Natural killer cell (primary cell): ENCODE results near the gene H1-8. TPM values are rescaled to one million over a fixed set of nuclear protein-coding genes. Genes with fewer than 3 reads are reported as not detected.
A peak's percentile ranks its signal among the peaks of the same experiment; 100 is the strongest.

Experiments used
- ATAC-seq, 3 donors: fragments of 150-1000 bp in 2 of 3; fragments of 200-7000 bp in 1 of 3; cut with Tn5 transposase; 1 replicate in 1 of 3; 2 replicates in 2 of 3; pipeline ENCODE4 v1.10.0; 2021; ENCODE audit warnings: mild to moderate bottlenecking in 2 of 3, moderate library complexity in 2 of 3
- DNase-seq, 2 donors: peaks; one replicate each; pipeline versions ENCODE4 v3.0.0 to v3.0.0-alpha.2; 2013 to 2021; ENCODE audit warnings: mixed read lengths in 1 of 2
- H3K27ac ChIP-seq: one replicate; pipeline ENCODE4 v1.5.1; 2013; ENCODE audit warnings: mild to moderate bottlenecking, low read length
- H3K27me3 ChIP-seq: one replicate; pipeline ENCODE4 v1.6.1; 2013; ENCODE audit warnings: low read length; ENCODE audit not compliant: control insufficient read depth, insufficient read depth
- H3K36me3 ChIP-seq: one replicate; pipeline ENCODE4 v1.6.1; 2013; ENCODE audit warnings: low read length; ENCODE audit not compliant: control insufficient read depth, insufficient read depth
- H3K4me1 ChIP-seq: one replicate; pipeline ENCODE4 v1.6.1; 2013; ENCODE audit warnings: low read length; ENCODE audit not compliant: control insufficient read depth, insufficient read depth
- H3K4me3 ChIP-seq: one replicate; pipeline ENCODE4 v1.5.1; 2013; ENCODE audit warnings: low read length
- H3K9me3 ChIP-seq: one replicate; pipeline ENCODE4 v1.6.1; 2013; ENCODE audit warnings: low read length; ENCODE audit not compliant: control insufficient read depth, insufficient read depth
- H3K27ac Mint-ChIP-seq, 2 donors: one replicate each; pipeline ENCODE4 v1.8.0; 2022; ENCODE audit warnings: mild to moderate bottlenecking in 2 of 2, mixed read lengths in 2 of 2, moderate library complexity in 1 of 2
- H3K27me3 Mint-ChIP-seq, 2 donors: one replicate each; pipeline ENCODE4 v1.8.0; 2022; ENCODE audit warnings: low read depth in 2 of 2, mixed read lengths in 2 of 2
- H3K36me3 Mint-ChIP-seq: one replicate; pipeline ENCODE4 v1.8.0; 2022; ENCODE audit warnings: mixed read lengths
- H3K4me1 Mint-ChIP-seq, 2 donors: one replicate each; pipeline ENCODE4 v1.8.0; 2022; ENCODE audit warnings: mixed read lengths in 2 of 2
- H3K4me3 Mint-ChIP-seq: one replicate; pipeline ENCODE4 v1.8.0; 2022; ENCODE audit warnings: mild to moderate bottlenecking, moderate library complexity, mixed read lengths
- H3K9me3 Mint-ChIP-seq, 2 donors: one replicate each; pipeline ENCODE4 v1.8.0; 2022; ENCODE audit warnings: mixed read lengths in 2 of 2
- CTCF ChIP-seq: fragments of 200-600 bp; IDR thresholded peaks from one replicate; pipeline ENCODE4 v1.8.0; 2022; ENCODE audit warnings: antibody characterized with exemption
- WGBS: methylation state at CpG from one replicate; pipeline ENCODE4 v1.1.7; 2013; ENCODE audit warnings: missing lambda C conversion rate; ENCODE audit not compliant: insufficient coverage; 5-methylcytosine and 5-hydroxymethylcytosine counted together
- intact Hi-C: fragments of 100-400 bp; cut with micrococcal nuclease; formaldehyde crosslinking; loops from one replicate; pipeline ENCODE4 v1.14.2; 2022
- total RNA-seq, 4 donors: library from RNA; stranded (reverse); fragments of 120-200 nt in 1 of 4; gene quantifications; one replicate each; pipeline versions ENCODE4 v1.2.3 to v1.2.4, GENCODE V29; 2013 to 2022

Gene H1-8
- total RNA-seq, 3 donors from 2014 or later (not counting 1 experiment from before 2014, with no cell fraction given), result not detected

GRCh38 chr3:129592381-129593131 is 49.6 kb downstream of the H1-8 start:
- peak overlapping the region; percentile 89 for H3K4me3 Mint-ChIP-seq
- WGBS, result 38% methylated on average over 19 of the region's 26 CpGs
- DNase-seq, result no peak
- Histone ChIP-seq H3K27ac (peak overlapping the region; percentile 11), H3K4me3 (no peak overlapping the region), H3K4me1 (peaks cover 84% of the 10 kb centered on the region), H3K36me3 (no peaks in the 10 kb centered on the region), H3K27me3 (no peaks in the 10 kb centered on the region), H3K9me3 (no peaks in the 10 kb centered on the region)
- H3K27ac Mint-ChIP-seq, result peak overlapping the region; percentile 92 to 93
- H3K9me3 Mint-ChIP-seq, result no peaks in the 10 kb centered on the region
- peaks cover 40 to 67% of the 10 kb centered on the region in 2 donors for H3K4me1 Mint-ChIP-seq
- no peaks in the 10 kb centered on the region for H3K36me3 Mint-ChIP-seq
- H3K27me3 Mint-ChIP-seq, result peaks cover 0 to 2% of the 10 kb centered on the region in 2 donors
- intact Hi-C loops, result loop anchor here (2.0 kb wide), 1 partner anchor 16 kb away; no protein-coding TSS in a partner anchor
- no peak for TF ChIP-seq CTCF
- ATAC-seq, result no peak

DNA sequence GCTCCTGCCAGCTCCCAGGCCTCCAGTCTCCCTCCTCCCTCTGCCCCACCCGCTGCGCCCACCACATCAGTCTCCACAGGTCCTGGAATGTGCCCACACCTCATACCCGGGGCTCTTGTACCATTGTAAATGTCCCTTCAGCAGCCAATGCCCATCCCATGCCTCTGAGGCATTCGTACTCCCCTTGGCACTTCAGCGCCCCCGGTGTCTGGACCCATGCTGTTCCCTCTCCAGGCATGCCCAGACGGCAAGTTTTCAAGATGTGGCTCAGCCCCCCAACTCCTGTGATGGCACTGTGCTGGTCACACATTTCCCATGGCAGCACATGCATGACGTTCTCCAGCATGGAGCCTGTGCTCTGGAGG is 50.2 kb downstream of the H1-8 start:
- peak overlapping the region; percentile 92 to 93 for H3K27ac Mint-ChIP-seq
- intact Hi-C loops, result loop anchor here (2.0 kb wide), 1 partner anchor 16 kb away; no protein-coding TSS in a partner anchor
- DNase-seq (no peak), ATAC-seq (peak in 2 of 3 donors; percentile 18 to 19)
- Histone ChIP-seq H3K27ac (peak overlapping the region; percentile 11), H3K27me3 (no peaks in the 10 kb centered on the region), H3K36me3 (no peaks in the 10 kb centered on the region), H3K9me3 (no peaks in the 10 kb centered on the region), H3K4me3 (no peak overlapping the region), H3K4me1 (peaks cover 86% of the 10 kb centered on the region)
- H3K4me1 Mint-ChIP-seq, result peaks cover 39 to 66% of the 10 kb centered on the region in 2 donors
- peak overlapping the region; percentile 89 for H3K4me3 Mint-ChIP-seq
- H3K27me3 Mint-ChIP-seq, result no peaks in the 10 kb centered on the region
- TF ChIP-seq CTCF, result no peak
- no peaks in the 10 kb centered on the region for H3K36me3 Mint-ChIP-seq
- no peaks in the 10 kb centered on the region for H3K9me3 Mint-ChIP-seq
- WGBS, result 68% methylated on average over 8 of the region's 8 CpGs

DNA sequence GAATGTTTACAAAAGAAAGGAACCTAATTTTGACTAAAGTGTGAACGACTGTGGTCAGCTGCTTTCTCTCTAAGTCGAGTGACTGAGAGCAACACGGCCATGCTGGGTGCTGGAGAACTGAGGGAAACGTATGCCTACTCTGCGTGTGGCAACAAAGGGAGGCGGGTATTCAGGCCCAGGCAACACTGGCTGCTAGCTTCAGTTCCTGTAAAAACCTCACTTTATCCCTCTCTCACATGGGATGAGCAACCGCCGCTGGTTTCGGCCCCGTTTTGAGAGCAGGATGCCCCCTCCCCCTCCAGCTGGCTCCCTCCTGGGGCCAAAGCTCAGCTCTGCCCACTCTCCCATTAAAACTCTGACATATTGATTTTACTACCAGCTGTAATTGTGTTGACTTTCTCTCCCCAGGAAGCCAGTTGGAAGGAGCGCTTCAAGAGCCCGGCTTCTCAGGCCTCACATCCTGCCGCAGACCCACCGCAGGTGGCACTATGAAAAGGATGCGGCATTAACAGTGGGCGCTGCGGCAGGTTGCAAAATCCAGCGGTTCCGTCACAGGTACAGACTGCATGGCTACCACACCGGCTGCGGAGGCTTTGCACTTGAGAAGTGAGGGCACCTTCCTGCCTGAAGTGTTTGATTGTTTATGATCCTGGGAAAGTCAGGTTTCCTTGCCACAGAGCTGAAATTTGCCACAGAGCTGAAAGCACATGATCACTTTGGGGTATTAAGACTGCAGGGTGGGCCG is 50.8 kb downstream of the H1-8 start:
- intact Hi-C loops, result loop anchor here (2.0 kb wide), 1 partner anchor 17 kb away; no protein-coding TSS in a partner anchor
- H3K27ac ChIP-seq, result peak overlapping the region; percentile 34
- H3K9me3 Mint-ChIP-seq, result no peaks in the 10 kb centered on the region

More for the DNA sequence above, 50.8 kb downstream of the H1-8 start:
- H3K36me3 ChIP-seq, result no peaks in the 10 kb centered on the region
- peak; percentile 68 to 79 (median 71) for ATAC-seq
- no peaks in the 10 kb centered on the region for H3K27me3 ChIP-seq
- H3K9me3 ChIP-seq, result no peaks in the 10 kb centered on the region
- no peak for TF ChIP-seq CTCF
- 3% methylated on average over 22 of the region's 22 CpGs for WGBS
- no peak overlapping the region for H3K4me3 ChIP-seq
- peak overlapping the region; percentile 89 for H3K4me3 Mint-ChIP-seq
- H3K4me1 ChIP-seq, result peaks cover 88% of the 10 kb centered on the region
- H3K27me3 Mint-ChIP-seq, result no peaks in the 10 kb centered on the region
- no peaks in the 10 kb centered on the region for H3K36me3 Mint-ChIP-seq
- peak; percentile 68 to 79 for DNase-seq
- peak overlapping the region; percentile 92 to 93 for H3K27ac Mint-ChIP-seq
- H3K4me1 Mint-ChIP-seq, result peaks cover 45 to 72% of the 10 kb centered on the region in 2 donors
